HTR-8/SVneo (cell line): ENCODE data around the gene DENND1A.
A peak's percentile ranks its signal among the peaks of the same experiment; 100 is the strongest.
"Not testable (repeated sequence)": the region's sequence is repeated elsewhere in the genome, so short reads cannot be mapped to it uniquely, and the experiment has no call there.

ENCODE experiments used
- DNase-seq: peaks from one replicate; pipeline ENCODE4 v3.0.0; 2011; ENCODE audit warnings: low spot score, mixed read lengths; ENCODE audit not compliant: insufficient read length
- FAIRE-seq: peaks from 2 replicates; lab custom pipeline; 2011; peaks lifted over from hg19 to GRCh38; lab: Jason Lieb, UNC

The DENND1A gene

DNA sequence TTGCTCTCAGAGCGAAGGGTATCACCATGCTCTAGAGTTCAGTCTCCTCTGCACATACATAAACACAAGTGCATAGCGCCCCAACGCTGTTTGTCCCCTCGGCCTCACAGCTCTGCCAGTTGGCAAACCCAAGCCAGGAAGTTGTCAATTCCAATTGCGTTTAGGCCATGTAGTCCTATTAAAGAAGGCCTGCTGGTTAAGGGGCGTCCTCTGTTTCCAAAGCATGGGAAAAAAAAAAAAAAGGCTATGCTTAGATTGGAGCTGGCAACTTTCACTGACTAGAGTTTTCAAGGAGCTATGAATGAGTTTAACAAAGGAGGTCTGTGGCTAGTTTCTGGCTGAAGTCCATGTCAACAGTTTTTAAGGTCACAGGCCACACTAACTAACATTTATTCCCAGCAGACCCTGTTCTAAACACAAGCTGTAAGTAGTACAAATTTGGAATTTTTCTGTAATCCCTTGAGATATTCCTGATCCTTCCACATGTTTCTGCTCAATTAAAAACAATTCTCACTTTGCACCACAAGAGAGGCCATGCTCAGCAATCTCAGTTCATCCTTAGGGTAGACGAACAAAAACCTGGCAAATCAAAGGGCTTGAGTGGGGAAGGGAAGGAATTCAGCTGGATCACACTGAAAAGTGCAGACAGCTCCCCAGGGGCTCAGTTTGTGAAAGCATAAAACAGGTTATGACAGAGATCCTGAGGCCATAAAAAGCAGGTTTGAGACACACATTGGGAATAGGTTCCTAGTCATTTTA, 187.7 kb downstream of the DENND1A start:
- no peak for FAIRE-seq
- DNase-seq, result no peak

GRCh38 chr9:123741214-123741613, 188.7 kb downstream of the DENND1A start:
- no peak for DNase-seq
- no peak for FAIRE-seq

DNA sequence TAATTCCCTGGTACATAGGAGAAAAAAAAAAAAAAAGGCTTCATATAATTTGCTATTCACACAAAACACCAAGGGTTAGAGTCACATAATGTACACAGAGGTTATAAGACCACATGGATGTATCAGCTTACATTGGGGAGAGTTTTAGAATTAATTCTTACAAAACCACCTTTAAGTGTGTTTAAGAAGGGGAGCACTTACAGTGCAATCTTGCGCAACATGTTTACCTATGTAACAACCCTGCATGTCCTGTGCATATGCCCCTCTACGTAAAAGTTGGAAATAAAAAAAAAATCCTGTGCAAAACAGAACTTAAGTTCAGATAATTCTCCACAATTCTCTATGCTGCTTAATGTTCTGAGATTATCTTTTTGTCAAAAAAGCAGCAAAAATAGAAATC, 190.0 kb downstream of the DENND1A start:
- no peak for FAIRE-seq
- no peak for DNase-seq

DNA sequence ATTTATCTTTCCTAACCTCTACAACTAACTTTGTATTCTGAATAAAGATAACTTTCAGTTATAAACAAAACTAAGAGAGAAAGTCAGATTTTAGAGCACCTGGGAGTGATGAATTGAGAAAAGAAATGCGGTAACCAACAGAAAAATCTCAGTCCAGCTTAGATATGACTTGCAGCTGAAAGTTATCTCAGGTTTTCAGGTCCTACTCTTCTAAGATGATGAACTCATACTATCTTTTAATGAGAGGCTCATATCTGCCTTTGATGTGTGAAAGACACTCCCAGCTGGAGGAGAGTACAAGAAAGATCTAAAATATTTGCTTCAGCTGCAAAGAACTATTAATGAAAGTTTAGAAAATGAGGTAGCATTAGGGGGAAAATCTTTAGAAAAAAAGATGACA, 190.5 kb downstream of the DENND1A start:
- DNase-seq, result no peak
- no peak for FAIRE-seq

DNA sequence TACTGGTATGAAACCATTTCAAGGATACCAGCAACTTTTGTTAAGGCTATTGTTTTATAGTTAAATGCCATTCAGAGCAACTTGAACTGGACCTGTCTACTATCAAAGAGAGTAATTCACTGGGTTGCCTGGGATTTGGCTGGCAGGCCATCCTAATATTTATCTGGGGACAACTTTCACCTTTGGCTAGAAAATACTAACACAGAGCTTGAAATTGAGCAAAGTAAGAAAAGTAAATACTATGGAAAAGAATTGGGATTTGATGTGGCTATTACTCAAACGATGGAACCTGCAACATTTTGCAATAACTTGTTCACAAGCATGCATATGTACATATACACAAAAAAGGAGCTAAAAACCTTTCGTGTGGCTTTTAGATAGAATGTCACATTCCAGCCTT, 191.3 kb downstream of the DENND1A start:
- FAIRE-seq (no peak), DNase-seq (no peak)

GRCh38 chr9:123735376-123735775, 194.6 kb downstream of the DENND1A start:
- FAIRE-seq (no peak), DNase-seq (no peak)

DNA sequence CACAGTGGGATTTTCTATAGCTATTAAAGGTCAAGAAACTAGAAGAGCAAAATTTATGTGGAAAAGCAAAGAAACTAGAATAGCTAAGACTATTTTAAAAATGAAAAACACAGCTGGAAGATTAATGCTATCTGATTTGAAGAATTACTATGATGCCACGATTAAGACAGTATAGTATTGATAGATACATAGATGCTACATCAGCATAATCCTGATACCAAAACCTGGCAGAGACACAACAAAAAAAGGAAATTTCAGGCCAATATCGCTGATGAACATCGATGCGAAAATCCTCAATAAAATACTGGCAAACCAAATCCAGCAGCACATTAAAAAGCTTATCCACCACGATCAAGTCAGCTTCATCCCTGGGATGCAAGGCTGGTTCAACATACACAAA, 201.4 kb downstream of the DENND1A start:
- not testable (repeated sequence) for FAIRE-seq, DNase-seq

GRCh38 chr9:123727332-123727731, 202.6 kb downstream of the DENND1A start:
- no peak for DNase-seq
- FAIRE-seq, result no peak

- no peak for FAIRE-seq
- DNase-seq, result no peak
These were observed 204.5 kb downstream of the DENND1A start for GRCh38 chr9:123725389-123725788.

- DNase-seq (no peak), FAIRE-seq (no peak)
These were observed 205.6 kb downstream of the DENND1A start for GRCh38 chr9:123724211-123724796.

- FAIRE-seq, result no peak
- no peak for DNase-seq
These were observed 206.6 kb downstream of the DENND1A start for GRCh38 chr9:123723135-123723875.

- FAIRE-seq, result no peak
These were observed 207.5 kb downstream of the DENND1A start for GRCh38 chr9:123722378-123722777.

DNA sequence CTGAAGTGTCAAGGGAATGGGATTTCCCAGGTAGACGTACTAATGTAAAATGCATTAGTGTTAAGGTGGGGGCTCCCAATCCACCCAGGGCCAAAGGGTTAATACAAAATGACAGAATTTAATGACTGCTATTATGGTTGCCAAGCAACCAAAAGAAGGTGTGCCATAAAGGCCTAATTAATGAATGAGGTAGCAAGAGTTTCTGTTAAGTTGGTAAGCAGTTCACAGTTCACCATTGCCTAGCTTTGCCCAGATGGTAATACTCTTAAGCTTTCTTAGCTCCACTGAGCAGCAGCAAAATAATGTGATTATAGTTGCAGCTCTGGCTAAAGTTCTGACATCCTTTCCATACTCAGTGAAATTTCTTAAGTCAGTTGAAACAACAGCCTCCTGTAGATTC, 211.7 kb downstream of the DENND1A start:
- DNase-seq (no peak), FAIRE-seq (no peak)

More at GRCh38 chr9:123722378-123722777, 207.5 kb downstream of the DENND1A start:
- no peak for DNase-seq

DNA sequence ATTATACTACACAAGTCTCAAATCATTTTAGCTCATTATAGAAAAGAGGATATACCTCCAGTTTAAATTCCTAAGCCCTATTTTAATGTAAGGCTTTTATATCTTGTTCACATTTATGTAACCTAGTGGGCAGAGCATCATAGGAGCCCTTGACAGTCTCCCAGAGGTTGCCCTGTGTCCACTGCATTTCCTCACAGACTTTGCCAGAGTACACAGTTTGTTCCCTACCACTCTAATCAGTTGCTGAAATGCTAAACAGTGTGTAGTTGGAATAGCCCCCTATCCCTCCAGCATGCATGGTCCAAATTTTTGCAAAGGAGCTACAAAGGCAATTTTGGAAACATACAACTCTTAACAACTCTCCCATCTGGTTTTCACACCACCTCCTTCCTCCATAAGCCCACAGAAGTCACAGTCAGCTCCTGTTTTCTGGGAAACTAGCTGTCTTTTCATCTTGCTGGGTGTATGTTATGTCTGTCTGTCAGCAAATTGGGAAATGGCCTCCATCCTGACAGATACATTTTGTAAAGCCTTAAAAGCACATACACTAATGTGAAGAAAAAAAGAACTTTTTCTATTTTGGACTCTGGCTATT, 212.2 kb downstream of the DENND1A start:
- DNase-seq (no peak), FAIRE-seq (no peak)

DNA sequence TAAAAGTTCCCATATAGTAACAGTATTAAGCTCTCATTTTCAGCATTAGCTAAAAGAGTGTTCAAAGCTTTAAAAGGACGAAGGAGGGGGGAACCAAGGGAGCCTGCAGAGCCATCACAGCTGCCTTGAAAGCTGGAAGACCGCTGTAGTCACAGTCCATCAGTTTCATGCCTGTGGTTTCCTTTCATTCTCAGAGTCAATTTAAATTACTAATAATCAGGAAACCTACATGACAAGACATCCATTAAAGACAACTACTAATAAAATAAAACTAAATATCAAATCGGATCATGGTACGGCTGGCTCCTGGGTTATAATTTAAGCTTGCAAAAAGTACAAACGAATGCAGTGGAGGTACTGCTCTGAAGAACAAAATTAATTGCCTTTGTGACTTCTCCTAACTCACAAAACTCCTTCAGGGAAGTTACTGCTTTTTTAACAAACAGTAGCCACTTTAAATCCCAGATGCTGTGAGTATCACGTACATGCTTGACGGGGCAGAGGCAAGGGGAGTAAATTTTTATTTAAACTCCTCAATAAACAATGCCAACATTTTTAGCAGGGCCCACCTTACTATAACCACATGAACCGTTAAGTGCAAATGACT, 213.5 kb downstream of the DENND1A start:
- no peak for FAIRE-seq
- DNase-seq, result no peak

DNA sequence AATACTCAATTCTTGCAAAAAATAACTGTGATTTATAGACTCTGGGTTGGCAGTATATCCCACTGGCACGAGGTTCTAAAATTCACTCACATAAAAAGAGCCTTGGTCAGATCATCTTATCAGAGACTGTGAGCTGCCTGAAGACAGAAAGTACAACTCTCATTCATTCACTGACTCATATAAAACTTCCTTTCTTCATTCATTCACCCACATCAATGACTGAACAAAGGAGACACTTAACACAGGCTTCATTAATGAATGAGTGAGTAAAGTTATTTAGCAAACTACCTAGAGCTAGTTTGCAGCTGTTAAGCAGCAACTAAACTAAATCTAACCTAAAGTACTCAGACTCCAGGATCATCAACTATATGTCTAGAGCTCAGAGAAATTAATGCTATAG, 214.7 kb downstream of the DENND1A start:
- DNase-seq, result no peak
- no peak for FAIRE-seq

DNA sequence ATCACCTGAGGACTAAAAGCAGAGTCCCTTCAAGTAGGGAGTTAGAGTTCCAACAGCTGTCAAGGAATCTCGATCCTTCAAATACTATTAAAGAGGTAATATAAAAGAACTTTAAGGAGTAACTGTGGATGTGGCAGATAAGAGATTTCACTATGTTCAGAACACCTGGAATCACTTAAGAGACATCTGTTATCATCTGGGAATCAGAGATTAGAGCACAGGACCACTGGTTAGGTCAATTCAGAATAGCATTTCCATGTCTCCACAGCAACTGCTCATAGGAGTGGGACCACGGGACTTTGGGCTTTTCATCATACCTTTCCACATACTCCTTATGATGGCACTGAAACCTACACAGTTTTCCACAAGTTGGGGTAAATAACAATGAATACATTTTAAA, 216.6 kb downstream of the DENND1A start:
- no peak for FAIRE-seq
- DNase-seq, result no peak

DNA sequence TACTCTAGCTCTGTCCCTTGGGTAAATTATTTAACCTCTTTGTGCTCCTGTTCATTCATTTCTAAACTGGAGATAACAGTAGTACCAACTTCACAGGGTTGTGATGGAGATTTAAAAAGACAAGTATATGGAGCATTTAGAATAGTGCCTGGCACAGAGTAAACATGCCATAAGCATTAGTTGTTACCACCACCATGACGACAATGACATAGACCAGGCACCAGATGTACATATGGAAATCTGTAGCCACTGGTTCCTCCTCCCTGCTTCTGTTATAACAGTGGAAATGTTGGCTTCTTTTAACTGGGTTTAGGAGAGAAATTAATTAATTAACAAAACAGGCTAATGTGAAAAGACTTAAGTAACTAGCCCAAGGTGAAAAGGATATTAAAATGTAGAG, 217.5 kb downstream of the DENND1A start:
- FAIRE-seq (no peak), DNase-seq (no peak)

- DNase-seq (peak; percentile 10), FAIRE-seq (no peak)
These were observed 219.6 kb downstream of the DENND1A start for GRCh38 chr9:123710299-123710698.

DNA sequence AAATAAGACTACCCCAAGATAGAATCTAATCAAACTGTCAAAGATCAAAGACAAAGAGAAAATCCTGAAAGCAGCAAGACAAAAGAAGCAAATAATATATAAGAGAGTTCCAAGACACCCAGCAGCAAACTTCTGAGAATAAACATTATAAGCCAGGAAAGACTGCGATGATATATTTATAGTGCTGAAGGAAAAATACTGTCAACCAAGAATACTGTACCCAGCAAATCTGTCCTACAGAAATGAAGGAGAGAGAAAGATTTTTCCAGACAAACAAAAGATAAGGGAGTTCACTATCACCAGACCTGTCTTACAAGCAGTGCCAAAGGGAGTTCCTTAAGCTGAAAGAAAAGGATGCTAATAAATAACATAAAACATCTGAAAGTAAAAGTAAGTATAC, 227.4 kb downstream of the DENND1A start:
- no peak for FAIRE-seq
- DNase-seq, result no peak

GRCh38 chr9:123697686-123698085, 232.2 kb downstream of the DENND1A start:
- DNase-seq (no peak), FAIRE-seq (no peak)
